Activated T-helper 2 cell treated with anti-CD3 and anti-CD28 coated beads, Interferon-gamma antibody, Interleukin-2, Interleukin-4, amounts not matched to agents 10 μg/mL and 5 μg/mL and 100 μg/mL, durations not matched to agents 14 hours and 24 hours and 36 hours (primary cell): ENCODE results near the gene GLUD1. TPM values are rescaled to one million over a fixed set of nuclear protein-coding genes. Genes with fewer than 3 reads are reported as not detected.

Source experiments
- total RNA-seq: library from RNA; stranded (reverse); gene quantifications from 2 replicates; pipeline ENCODE4 v1.2.3, GENCODE V29; 2022

The GLUD1 gene
- total RNA-seq, 1 donor from 2014 or later: 105 TPM

Other genes starting within 250 kb of the GLUD1 start
- not detected in 2 replicates for gene MMRN2, start 137.2 kb downstream of the GLUD1 start, total RNA-seq
- gene SNCG, start 136.2 kb downstream of the GLUD1 start, total RNA-seq: not detected in 2 replicates
- not detected in 2 replicates for gene ADIRF, start 126.4 kb downstream of the GLUD1 start, total RNA-seq
- gene FAM25A, start 74.5 kb downstream of the GLUD1 start, total RNA-seq: not detected in 2 replicates
- gene SHLD2, start 363 bp upstream of the GLUD1 start, total RNA-seq: 39.9 and 41.7 TPM in 2 replicates
- gene NUTM2A, start 130.6 kb upstream of the GLUD1 start, total RNA-seq: 0.07 and 0.30 TPM in 2 replicates